ENCODE data around the gene CYP8B1. TPM values are rescaled to one million over a fixed set of nuclear protein-coding genes. Genes with fewer than 3 reads are reported as not detected.

The CYP8B1 gene
- total and polyA plus RNA-seq, 5 donors from 2014 or later: not detected

DNA sequence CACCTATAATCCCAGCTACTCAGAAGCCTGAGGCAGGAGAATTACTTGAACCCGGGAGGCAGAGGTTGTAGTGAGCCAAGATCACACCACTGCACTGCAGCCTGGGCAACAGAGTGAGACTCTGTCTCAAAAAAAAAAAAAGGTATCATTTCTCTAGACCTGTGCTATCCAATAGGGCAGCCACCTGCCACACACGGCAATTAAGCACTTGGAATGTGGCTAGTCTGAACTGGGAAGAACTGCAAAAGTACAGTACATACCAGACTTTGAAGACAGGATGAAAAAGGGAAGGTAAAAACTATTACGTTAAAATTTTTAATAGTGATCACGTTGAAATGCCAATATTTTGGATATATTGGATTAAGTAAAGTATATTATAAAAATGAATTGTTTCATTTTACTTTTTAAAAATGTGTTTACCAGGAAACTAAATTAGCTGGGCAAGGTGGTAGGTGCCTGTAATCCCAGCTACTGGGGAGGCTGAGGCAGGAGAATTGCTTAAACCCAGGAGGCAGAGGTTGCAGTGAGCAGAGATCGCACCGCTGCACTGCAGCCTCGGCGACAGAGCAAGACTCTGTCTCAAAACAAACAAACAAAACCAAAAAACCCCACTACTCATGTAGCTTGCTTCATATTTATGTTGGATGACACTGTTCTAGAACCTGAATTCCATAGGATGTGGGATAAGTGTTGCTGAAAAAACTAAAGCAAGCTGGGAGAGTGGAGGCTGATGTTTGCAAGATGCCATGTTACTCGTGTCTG lies 2.3 kb downstream of the CYP8B1 start:
- Histone ChIP-seq H3K27me3 (ENCODE audit: control insufficient read depth, insufficient read depth, low read length) (no peaks in the 10 kb centered on the region), H3K4me1 (ENCODE audit: control insufficient read depth, insufficient read depth, low read length, poor library complexity, severe bottlenecking) (no peaks in the 10 kb centered on the region), H3K4me3 (ENCODE audit: low read depth, low read length) (no peak overlapping the region), H3K9me3 (ENCODE audit: control insufficient read depth in 2 of 2, low read length in 2 of 2) (no peaks in the 10 kb centered on the region), H3K36me3 (ENCODE audit: control insufficient read depth, insufficient read depth, low read length) (no peaks in the 10 kb centered on the region), H3K27ac (ENCODE audit: insufficient read depth, low read length, poor library complexity, severe bottlenecking) (no peak overlapping the region)
- Mint-ChIP-seq H3K27ac (no peak overlapping the region), H3K4me3 (no peak overlapping the region), H3K9me3 (no peaks in the 10 kb centered on the region), H3K27me3 (peaks cover 9% of the 10 kb centered on the region), H3K4me1 (peaks cover 0 to 7% (median 0%) of the 10 kb centered on the region in 4 donors), H3K36me3 (no peaks in the 10 kb centered on the region)
- DNase-seq (no peak), ATAC-seq (ENCODE audit: low read depth in 2 of 2) (no peak)

DNA sequence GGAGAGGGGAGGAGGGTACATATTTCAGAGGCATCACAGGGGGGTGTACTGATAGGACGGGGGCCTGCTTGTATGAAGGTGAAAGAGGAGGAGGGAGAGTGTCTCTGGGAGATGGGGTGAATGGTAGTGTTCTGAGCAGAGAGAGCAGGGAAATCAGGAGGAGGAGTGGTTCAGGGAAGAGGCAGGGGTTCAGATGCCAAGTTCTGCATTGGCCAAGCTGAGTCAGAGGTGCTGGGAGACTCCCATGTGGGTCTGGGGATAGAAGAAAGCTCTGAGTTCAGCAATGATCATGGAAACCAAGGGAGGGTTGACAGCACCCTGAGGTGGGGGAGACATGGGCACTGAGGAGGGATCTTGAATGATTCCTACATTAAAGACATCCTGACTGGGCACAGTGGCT lies 3.0 kb downstream of the CYP8B1 start:
- Mint-ChIP-seq H3K4me1 (peaks cover 0 to 7% (median 0%) of the 10 kb centered on the region in 4 donors), H3K36me3 (no peaks in the 10 kb centered on the region), H3K27ac (no peak overlapping the region), H3K4me3 (no peak overlapping the region), H3K27me3 (peaks cover 9% of the 10 kb centered on the region), H3K9me3 (no peaks in the 10 kb centered on the region)
- Histone ChIP-seq H3K27ac (ENCODE audit: insufficient read depth, low read length, poor library complexity, severe bottlenecking) (no peak overlapping the region), H3K9me3 (ENCODE audit: control insufficient read depth in 2 of 2, low read length in 2 of 2) (no peaks in the 10 kb centered on the region), H3K36me3 (ENCODE audit: control insufficient read depth, insufficient read depth, low read length) (no peaks in the 10 kb centered on the region), H3K4me1 (ENCODE audit: control insufficient read depth, insufficient read depth, low read length, poor library complexity, severe bottlenecking) (no peaks in the 10 kb centered on the region), H3K4me3 (ENCODE audit: low read depth, low read length) (no peak overlapping the region), H3K27me3 (ENCODE audit: control insufficient read depth, insufficient read depth, low read length) (no peaks in the 10 kb centered on the region)
- DNase-seq: no peak
- no peak for ATAC-seq (ENCODE audit: low read depth in 2 of 2)

DNA sequence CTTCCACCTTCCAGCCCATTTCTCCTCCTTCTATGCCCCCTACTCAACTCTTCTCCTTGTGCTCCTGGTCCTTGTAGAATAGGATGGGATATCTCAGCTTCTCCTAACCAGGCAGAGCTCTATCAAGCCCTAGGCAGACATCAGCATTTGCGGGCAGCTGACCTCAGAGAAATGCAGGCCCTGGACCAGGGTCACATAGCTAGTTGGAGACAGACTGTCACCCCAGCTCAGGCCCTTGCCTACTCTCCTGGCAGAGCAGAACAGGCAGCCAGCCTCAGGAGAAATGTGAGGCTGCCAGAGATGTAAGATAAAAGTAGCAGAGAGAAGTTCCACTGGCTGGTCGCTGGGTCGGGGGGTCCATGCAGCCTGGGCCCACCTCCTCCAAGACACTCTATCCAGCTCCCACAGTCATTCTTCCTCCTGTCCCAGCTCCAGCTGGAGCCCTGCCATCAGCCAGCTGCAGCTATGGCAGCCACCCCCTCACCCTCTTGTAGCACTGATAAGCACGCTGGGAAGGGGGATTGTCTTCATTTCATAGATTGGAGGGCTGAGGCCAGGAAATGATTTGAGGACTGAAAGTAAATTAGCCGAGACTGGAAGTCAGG lies 4.0 kb downstream of the CYP8B1 start:
- DNase-seq (no peak), ATAC-seq (ENCODE audit: low read depth in 2 of 2) (no peak)
- no peaks in the 10 kb centered on the region for H3K36me3 ChIP-seq (ENCODE audit: control insufficient read depth, insufficient read depth, low read length)
- peaks cover 0 to 7% (median 0%) of the 10 kb centered on the region in 4 donors for H3K4me1 Mint-ChIP-seq
- no peaks in the 10 kb centered on the region for H3K27me3 ChIP-seq (ENCODE audit: control insufficient read depth, insufficient read depth, low read length)
- H3K4me3 Mint-ChIP-seq: no peak overlapping the region
- H3K9me3 Mint-ChIP-seq: no peaks in the 10 kb centered on the region
- no peak overlapping the region for H3K27ac ChIP-seq (ENCODE audit: insufficient read depth, low read length, poor library complexity, severe bottlenecking)
- H3K27ac Mint-ChIP-seq: no peak overlapping the region
- H3K36me3 Mint-ChIP-seq: no peaks in the 10 kb centered on the region
- no peak overlapping the region for H3K4me3 ChIP-seq (ENCODE audit: low read depth, low read length)
- no peaks in the 10 kb centered on the region for H3K4me1 ChIP-seq (ENCODE audit: control insufficient read depth, insufficient read depth, low read length, poor library complexity, severe bottlenecking)
- peaks cover 9% of the 10 kb centered on the region for H3K27me3 Mint-ChIP-seq
- no peaks in the 10 kb centered on the region for H3K9me3 ChIP-seq (ENCODE audit: control insufficient read depth in 2 of 2, low read length in 2 of 2)

DNA sequence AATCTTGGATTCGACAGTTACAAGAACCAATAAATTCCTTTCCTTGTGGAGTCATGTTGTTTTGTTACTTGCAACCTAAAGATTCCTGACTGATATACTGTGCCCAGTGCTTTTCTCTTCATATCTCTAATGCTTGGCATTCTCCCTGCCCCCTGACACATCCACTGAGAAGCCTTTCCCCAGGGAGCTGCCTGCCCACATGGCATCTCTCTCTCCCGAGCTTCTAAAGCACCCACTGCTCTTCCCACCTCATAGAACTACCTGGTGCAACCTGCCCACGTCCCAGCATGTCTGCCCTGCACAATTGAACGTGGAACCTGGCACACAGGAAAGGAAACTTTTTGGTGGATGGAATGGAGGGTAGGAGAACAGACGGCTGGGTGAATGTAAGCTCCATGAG lies 6.8 kb downstream of the CYP8B1 start:
- H3K4me1 ChIP-seq (ENCODE audit: control insufficient read depth, insufficient read depth, low read length, poor library complexity, severe bottlenecking): no peaks in the 10 kb centered on the region
- ATAC-seq (ENCODE audit: low read depth in 2 of 2): no peak
- no peak overlapping the region for H3K4me3 ChIP-seq (ENCODE audit: low read depth, low read length)
- H3K4me1 Mint-ChIP-seq: peaks cover 0 to 2% (median 0%) of the 10 kb centered on the region in 4 donors
- H3K27me3 Mint-ChIP-seq: peaks cover 12% of the 10 kb centered on the region
- H3K27ac ChIP-seq (ENCODE audit: insufficient read depth, low read length, poor library complexity, severe bottlenecking): no peak overlapping the region
- no peak overlapping the region for H3K4me3 Mint-ChIP-seq
- peaks cover 0 to 2% (median 0%) of the 10 kb centered on the region in 7 donors for H3K9me3 Mint-ChIP-seq
- no peaks in the 10 kb centered on the region for H3K36me3 ChIP-seq (ENCODE audit: control insufficient read depth, insufficient read depth, low read length)
- no peaks in the 10 kb centered on the region for H3K9me3 ChIP-seq (ENCODE audit: control insufficient read depth in 2 of 2, low read length in 2 of 2)
- no peak for DNase-seq
- H3K36me3 Mint-ChIP-seq: no peaks in the 10 kb centered on the region
- H3K27me3 ChIP-seq (ENCODE audit: control insufficient read depth, insufficient read depth, low read length): no peaks in the 10 kb centered on the region
- H3K27ac Mint-ChIP-seq: no peak overlapping the region

DNA sequence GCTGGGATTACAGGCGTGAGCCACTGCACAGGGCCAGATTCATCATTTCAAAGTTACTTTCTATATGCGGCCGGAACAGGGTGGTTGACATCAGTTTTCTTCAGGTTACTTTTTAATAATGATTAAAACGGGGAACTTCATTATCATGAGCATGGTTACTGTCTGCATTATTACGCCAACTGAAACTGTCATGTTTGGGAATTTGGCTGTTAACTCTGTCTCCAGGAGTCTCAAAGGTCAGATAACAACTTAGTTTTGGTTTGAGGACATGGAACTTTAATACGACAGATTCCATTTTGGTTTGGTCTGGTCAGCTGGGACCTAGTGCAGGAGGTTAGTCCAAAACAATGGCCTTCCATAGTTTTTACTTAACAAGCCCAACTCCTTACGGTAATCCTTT lies 8.5 kb downstream of the CYP8B1 start:
- H3K9me3 Mint-ChIP-seq: peaks cover 0 to 2% (median 0%) of the 10 kb centered on the region in 7 donors
- Histone ChIP-seq H3K27me3 (ENCODE audit: control insufficient read depth, insufficient read depth, low read length) (no peaks in the 10 kb centered on the region), H3K27ac (ENCODE audit: insufficient read depth, low read length, poor library complexity, severe bottlenecking) (no peak overlapping the region), H3K4me3 (ENCODE audit: low read depth, low read length) (no peak overlapping the region), H3K9me3 (ENCODE audit: control insufficient read depth in 2 of 2, low read length in 2 of 2) (no peaks in the 10 kb centered on the region), H3K4me1 (ENCODE audit: control insufficient read depth, insufficient read depth, low read length, poor library complexity, severe bottlenecking) (no peaks in the 10 kb centered on the region), H3K36me3 (ENCODE audit: control insufficient read depth, insufficient read depth, low read length) (no peaks in the 10 kb centered on the region)
- no peak overlapping the region for H3K4me3 Mint-ChIP-seq
- H3K27me3 Mint-ChIP-seq: peaks cover 15% of the 10 kb centered on the region
- DNase-seq: no peak
- peak overlapping the region in 1 of 3 donors; percentile 42 for H3K27ac Mint-ChIP-seq
- no peaks in the 10 kb centered on the region for H3K4me1 Mint-ChIP-seq
- no peak for ATAC-seq (ENCODE audit: low read depth in 2 of 2)
- H3K36me3 Mint-ChIP-seq: no peaks in the 10 kb centered on the region

DNA sequence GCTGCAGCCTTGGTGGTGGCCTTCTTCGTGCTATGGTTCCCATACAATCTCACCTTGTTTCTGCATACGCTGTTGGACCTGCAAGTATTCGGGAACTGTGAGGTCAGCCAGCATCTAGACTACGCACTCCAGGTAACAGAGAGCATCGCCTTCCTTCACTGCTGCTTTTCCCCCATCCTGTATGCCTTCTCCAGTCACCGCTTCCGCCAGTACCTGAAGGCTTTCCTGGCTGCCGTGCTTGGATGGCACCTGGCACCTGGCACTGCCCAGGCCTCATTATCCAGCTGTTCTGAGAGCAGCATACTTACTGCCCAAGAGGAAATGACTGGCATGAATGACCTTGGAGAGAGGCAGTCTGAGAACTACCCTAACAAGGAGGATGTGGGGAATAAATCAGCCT lies 10.4 kb downstream of the CYP8B1 start:
- Histone ChIP-seq H3K4me3 (ENCODE audit: low read depth, low read length) (no peak overlapping the region), H3K27ac (ENCODE audit: insufficient read depth, low read length, poor library complexity, severe bottlenecking) (no peak overlapping the region), H3K27me3 (ENCODE audit: control insufficient read depth, insufficient read depth, low read length) (no peaks in the 10 kb centered on the region), H3K4me1 (ENCODE audit: control insufficient read depth, insufficient read depth, low read length, poor library complexity, severe bottlenecking) (no peaks in the 10 kb centered on the region), H3K9me3 (ENCODE audit: control insufficient read depth in 2 of 2, low read length in 2 of 2) (no peaks in the 10 kb centered on the region), H3K36me3 (ENCODE audit: control insufficient read depth, insufficient read depth, low read length) (no peaks in the 10 kb centered on the region)
- no peaks in the 10 kb centered on the region for H3K36me3 Mint-ChIP-seq
- H3K4me1 Mint-ChIP-seq: no peaks in the 10 kb centered on the region
- ATAC-seq (ENCODE audit: low read depth in 2 of 2) (no peak), DNase-seq (no peak)
- H3K27me3 Mint-ChIP-seq: peaks cover 26% of the 10 kb centered on the region
- H3K9me3 Mint-ChIP-seq: peaks cover 0 to 3% (median 0%) of the 10 kb centered on the region in 7 donors
- H3K27ac Mint-ChIP-seq: no peak overlapping the region
- H3K4me3 Mint-ChIP-seq: no peak overlapping the region

DNA sequence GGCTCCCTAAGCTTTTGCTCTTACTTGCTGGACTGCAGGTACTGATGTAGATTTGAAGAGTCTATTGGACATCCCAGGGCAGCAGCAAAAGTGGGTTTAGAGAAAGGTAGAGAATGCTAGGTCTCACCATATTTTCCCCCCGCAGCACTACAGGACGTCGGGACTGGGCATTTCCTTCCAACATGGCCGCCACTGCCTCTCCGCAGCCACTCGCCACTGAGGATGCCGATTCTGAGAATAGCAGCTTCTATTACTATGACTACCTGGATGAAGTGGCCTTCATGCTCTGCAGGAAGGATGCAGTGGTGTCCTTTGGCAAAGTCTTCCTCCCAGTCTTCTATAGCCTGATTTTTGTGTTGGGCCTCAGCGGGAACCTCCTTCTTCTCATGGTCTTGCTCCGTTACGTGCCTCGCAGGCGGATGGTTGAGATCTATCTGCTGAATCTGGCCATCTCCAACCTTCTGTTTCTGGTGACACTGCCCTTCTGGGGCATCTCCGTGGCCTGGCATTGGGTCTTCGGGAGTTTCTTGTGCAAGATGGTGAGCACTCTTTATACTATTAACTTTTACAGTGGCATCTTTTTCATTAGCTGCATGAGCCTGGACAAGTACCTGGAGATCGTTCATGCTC lies 11.2 kb downstream of the CYP8B1 start:
- no peaks in the 10 kb centered on the region for H3K4me1 ChIP-seq (ENCODE audit: control insufficient read depth, insufficient read depth, low read length, poor library complexity, severe bottlenecking)
- Mint-ChIP-seq H3K4me1 (no peaks in the 10 kb centered on the region), H3K27me3 (peaks cover 34% of the 10 kb centered on the region), H3K9me3 (peaks cover 0 to 3% (median 0%) of the 10 kb centered on the region in 7 donors), H3K36me3 (no peaks in the 10 kb centered on the region), H3K4me3 (no peak overlapping the region), H3K27ac (no peak overlapping the region)
- no peaks in the 10 kb centered on the region for H3K27me3 ChIP-seq (ENCODE audit: control insufficient read depth, insufficient read depth, low read length)
- no peak for ATAC-seq (ENCODE audit: low read depth in 2 of 2)
- no peak overlapping the region for H3K4me3 ChIP-seq (ENCODE audit: low read depth, low read length)
- DNase-seq: no peak
- H3K27ac ChIP-seq (ENCODE audit: insufficient read depth, low read length, poor library complexity, severe bottlenecking): no peak overlapping the region
- no peaks in the 10 kb centered on the region for H3K36me3 ChIP-seq (ENCODE audit: control insufficient read depth, insufficient read depth, low read length)
- H3K9me3 ChIP-seq (ENCODE audit: control insufficient read depth in 2 of 2, low read length in 2 of 2): no peaks in the 10 kb centered on the region

Measured in CD4-positive, CD25-positive, alpha-beta regulatory T cell (primary cell).